H1 (cell line): ENCODE results near the gene APMAP. TPM values are rescaled to one million over a fixed set of nuclear protein-coding genes. Genes with fewer than 3 reads are reported as not detected.

Experiments used
- CTCF ChIA-PET: fragments of 300-600 bp; sonication (Branson Sonifier 250); formaldehyde crosslinking; loops from one replicate; lab custom pipeline; 2021; ENCODE audit not compliant: partially characterized antibody; lab: Charles Lee
- POLR2A ChIA-PET: fragments of 300-600 bp; sonication (Branson Sonifier 250); formaldehyde crosslinking; loops from one replicate; lab custom pipeline; 2021; ENCODE audit warnings: inconsistent platforms; ENCODE audit not compliant: partially characterized antibody; lab: Charles Lee
- DNase-seq, 2 experiments: peaks; one replicate each; pipeline versions ENCODE4 v3.0.0 to v3.0.0-alpha.2; 2010 to 2022; ENCODE audit warnings: low spot score in 2 of 2, low read depth in 1 of 2, mixed read lengths in 1 of 2
- FAIRE-seq: peaks from 2 replicates; lab custom pipeline; 2011; peaks lifted over from hg19 to GRCh38; lab: Jason Lieb, UNC
- H2AFZ ChIP-seq: 2 replicates; pipeline ENCODE4 v1.8.1; 2012; ENCODE audit warnings: low read length, inconsistent platforms
- H2AK5ac ChIP-seq: 2 replicates; pipeline ENCODE4 v1.6.1; 2013; ENCODE audit warnings: low read depth, low read length
- H2BK120ac ChIP-seq: replicated peaks from 2 replicates; pipeline ENCODE3; 2013; ENCODE audit warnings: low read depth, low read length, inconsistent platforms
- H2BK12ac ChIP-seq: 2 replicates; pipeline ENCODE4 v1.6.1; 2013; ENCODE audit warnings: low read depth, low read length
- H2BK15ac ChIP-seq: 2 replicates; pipeline ENCODE4 v1.6.1; 2013; ENCODE audit warnings: low read length
- H2BK20ac ChIP-seq: 2 replicates; pipeline ENCODE4 v1.6.1; 2013; ENCODE audit warnings: low read length
- H2BK5ac ChIP-seq: 2 replicates; pipeline ENCODE4 v1.6.1; 2013; ENCODE audit warnings: low read depth, low read length
- H3K14ac ChIP-seq: 2 replicates; pipeline ENCODE4 v1.6.1; 2013; ENCODE audit warnings: inconsistent platforms; ENCODE audit not compliant: insufficient read length
- H3K18ac ChIP-seq: 2 replicates; pipeline ENCODE4 v1.6.1; 2013; ENCODE audit warnings: low read length; ENCODE audit errors: extremely low read depth
- H3K23ac ChIP-seq: 2 replicates; pipeline ENCODE4 v1.6.1; 2013; ENCODE audit warnings: inconsistent platforms; ENCODE audit not compliant: insufficient read length
- H3K23me2 ChIP-seq: 2 replicates; pipeline ENCODE4 v1.6.1; 2013; ENCODE audit warnings: low read depth, low read length
- H3K27ac ChIP-seq: 2 replicates; pipeline ENCODE4 v1.6.1; 2011; ENCODE audit warnings: low read depth, low read length, inconsistent platforms
- H3K27me3 ChIP-seq, 4 experiments: replicated peaks in 1 of 4; 1 replicate in 1 of 4; 2 replicates in 3 of 4; pipeline versions ENCODE4 v1.6.1 to v1.8.1; 2011 to 2013; ENCODE audit warnings: low read length in 3 of 4, mild to moderate bottlenecking in 3 of 4, inconsistent platforms in 2 of 4, mixed read lengths in 2 of 4, moderate library complexity in 1 of 4; ENCODE audit not compliant: control insufficient read depth in 3 of 4, insufficient read depth in 3 of 4; ENCODE audit errors: extremely low read depth in 1 of 4
- H3K36me3 ChIP-seq, 4 experiments: 2 replicates each; pipeline versions ENCODE4 v1.6.1 to v1.8.1; 2011 to 2013; ENCODE audit warnings: mild to moderate bottlenecking in 4 of 4, low read length in 3 of 4, moderate library complexity in 2 of 4, control low read depth in 1 of 4, inconsistent platforms in 1 of 4; ENCODE audit not compliant: insufficient read depth in 4 of 4, control insufficient read depth in 2 of 4
- H3K4ac ChIP-seq: replicated peaks from 2 replicates; pipeline ENCODE3; 2013; ENCODE audit warnings: low read length, low read depth, mixed read lengths, inconsistent platforms; ENCODE audit not compliant: insufficient read length
- H3K4me1 ChIP-seq, 4 experiments: replicated peaks in 1 of 4; 1 replicate in 1 of 4; 2 replicates in 3 of 4; pipeline versions ENCODE4 v1.6.1 to v1.8.1; 2011 to 2013; ENCODE audit warnings: low read length in 3 of 4, inconsistent platforms in 2 of 4, mixed read lengths in 1 of 4; ENCODE audit not compliant: insufficient read depth in 4 of 4, control insufficient read depth in 3 of 4
- H3K4me2 ChIP-seq, 2 experiments: 2 replicates each; pipeline versions ENCODE4 v1.6.1 to v1.8.1; 2011 to 2013; ENCODE audit warnings: low read depth in 2 of 2, low read length in 2 of 2, control low read depth in 1 of 2, inconsistent platforms in 1 of 2, mild to moderate bottlenecking in 1 of 2; ENCODE audit not compliant: insufficient read depth in 1 of 2
- H3K4me3 ChIP-seq, 4 experiments: fragments of 200-600, 300-600 bp in 1 of 4; sonication (generic), shearing (Covaris generic), sonication (Bioruptor Twin) in 1 of 4; 2 replicates each; pipeline versions ENCODE4 v1.5.1 to v1.8.1; 2011 to 2016; ENCODE audit warnings: low read length in 4 of 4, low read depth in 3 of 4, control low read depth in 2 of 4, inconsistent platforms in 2 of 4, mild to moderate bottlenecking in 2 of 4, mixed read lengths in 1 of 4, moderate library complexity in 1 of 4; ENCODE audit not compliant: insufficient read depth in 2 of 4; ENCODE audit errors: extremely low read depth in 1 of 4
- H3K56ac ChIP-seq: replicated peaks from 2 replicates; pipeline ENCODE3; 2013; ENCODE audit warnings: low read depth, mild to moderate bottlenecking, mixed read lengths, low read length, inconsistent platforms; ENCODE audit not compliant: insufficient read length
- H3K79me1 ChIP-seq: 2 replicates; pipeline ENCODE4 v1.6.1; 2013; ENCODE audit warnings: low read depth, low read length, control low read depth
- H3K79me2 ChIP-seq, 2 experiments: 2 replicates each; pipeline versions ENCODE4 v1.6.1 to v1.8.1; 2012 to 2013; ENCODE audit warnings: low read length in 2 of 2, mild to moderate bottlenecking in 2 of 2, inconsistent platforms in 1 of 2; ENCODE audit not compliant: insufficient read depth in 2 of 2, control insufficient read depth in 1 of 2
- H3K9ac ChIP-seq, 4 experiments: replicated peaks in 1 of 4; 1 replicate in 1 of 4; 2 replicates in 3 of 4; pipeline versions ENCODE4 v1.6.1 to v1.8.1; 2011 to 2013; ENCODE audit warnings: low read depth in 3 of 4, low read length in 3 of 4, control low read depth in 2 of 4, mild to moderate bottlenecking in 2 of 4, moderate library complexity in 2 of 4, inconsistent platforms in 1 of 4; ENCODE audit errors: extremely low read depth in 1 of 4
- H3K9me3 ChIP-seq, 2 experiments: 2 replicates each; pipeline versions ENCODE4 v1.6.1 to v1.8.1; 2012 to 2013; ENCODE audit warnings: mild to moderate bottlenecking in 2 of 2, moderate library complexity in 2 of 2, control low read depth in 1 of 2, inconsistent platforms in 1 of 2, low read depth in 1 of 2, low read length in 1 of 2, mixed read lengths in 1 of 2; ENCODE audit not compliant: insufficient read depth in 2 of 2
- H4K20me1 ChIP-seq, 2 experiments: replicated peaks in 1 of 2; 2 replicates each; pipeline versions ENCODE3 to v1.8.1; 2011 to 2013; ENCODE audit warnings: inconsistent platforms in 2 of 2, low read length in 2 of 2, mild to moderate bottlenecking in 1 of 2; ENCODE audit not compliant: insufficient read depth in 2 of 2, control insufficient read depth in 1 of 2
- H4K5ac ChIP-seq: 2 replicates; pipeline ENCODE4 v1.6.1; 2013; ENCODE audit warnings: low read length, low read depth, mixed read lengths, inconsistent platforms; ENCODE audit not compliant: insufficient read length
- H4K8ac ChIP-seq: 2 replicates; pipeline ENCODE4 v1.8.0; 2013; ENCODE audit warnings: mild to moderate bottlenecking, moderate library complexity, low read length, inconsistent platforms; ENCODE audit not compliant: insufficient read depth; ENCODE audit errors: extremely low read depth
- H4K91ac ChIP-seq: replicated peaks from 2 replicates; pipeline ENCODE3; 2013; ENCODE audit warnings: low read length, mixed read lengths, inconsistent platforms; ENCODE audit not compliant: insufficient read length
- ATF2 ChIP-seq: IDR thresholded peaks from 2 replicates; pipeline ENCODE4 v1.6.1; 2012; ENCODE audit warnings: low read length, inconsistent platforms
- ATF3 ChIP-seq: IDR thresholded peaks from 2 replicates; pipeline ENCODE4 v1.6.1; 2011; ENCODE audit warnings: low read depth, mild to moderate bottlenecking, low read length; ENCODE audit not compliant: insufficient read depth
- JUND ChIP-seq: IDR thresholded peaks from 2 replicates; pipeline ENCODE4 v1.6.1; 2011; ENCODE audit warnings: mild to moderate bottlenecking, improper control_type of control experiment, low read length
- MAX ChIP-seq: IDR thresholded peaks from 2 replicates; pipeline ENCODE4 v1.6.1; 2012; ENCODE audit warnings: inconsistent platforms
- NANOG ChIP-seq: IDR thresholded peaks from 2 replicates; pipeline ENCODE4 v1.6.1; 2011; ENCODE audit warnings: low read length, low read depth, mild to moderate bottlenecking, inconsistent platforms; ENCODE audit not compliant: insufficient read depth, poor library complexity, severe bottlenecking
- SUZ12 ChIP-seq: fragments of 200-600 bp; sonication (generic); IDR thresholded peaks from 2 replicates; pipeline ENCODE4 v1.6.1; 2012; ENCODE audit warnings: mild to moderate bottlenecking, inconsistent platforms, low read length, moderate library complexity, mixed read lengths
- TEAD4 ChIP-seq: IDR thresholded peaks from 2 replicates; pipeline ENCODE4 v1.6.1; 2012; ENCODE audit warnings: low read depth, low read length, inconsistent platforms, mixed read lengths
- WGBS, 2 experiments: shearing (Covaris generic) in 1 of 2; methylation state at CpG; one replicate each; pipeline versions ENCODE4 v1.1.6 to v1.1.7; 2013 to 2015; ENCODE audit warnings: low lambda C conversion rate in 2 of 2, mixed read lengths in 2 of 2, inconsistent platforms in 1 of 2, low coverage in 1 of 2, missing lambda C conversion rate in 1 of 2; ENCODE audit not compliant: insufficient replicate concordance in 2 of 2, insufficient coverage in 1 of 2, insufficient read length in 1 of 2; ENCODE audit errors: extremely low coverage in 1 of 2, missing lambda C conversion rate in 1 of 2; 5-methylcytosine and 5-hydroxymethylcytosine counted together
- polyA plus RNA-seq, 7 experiments: library from polyadenylated mRNA; depleted of rRNA in 3 of 7; stranded (reverse) in 5 of 7; unstranded in 2 of 7; fragments of >200 nt in 5 of 7; fragments of 200-250 nt in 2 of 7; gene quantifications; 1 replicate in 5 of 7; 2 replicates in 1 of 7; 4 replicates in 1 of 7; pipeline versions ENCODE4 v1.2.1 to v1.2.3, GENCODE V29; 2011 to 2013; ENCODE audit warnings: missing spikeins in 2 of 7, mixed read lengths in 2 of 7
- total RNA-seq: library from RNA; stranded (reverse); fragmentation: NEBNext Ultra II Directional; extraction: Animal tissue kit (Norgen Biotek cat#: 25700); gene quantifications from 2 replicates; pipeline ENCODE4 v1.2.1, GENCODE V29; 2021

Gene APMAP
- total and polyA plus RNA-seq, 2 of the 8 experiments (the other 6 are each of a cell fraction or from before 2014, with no cell fraction given), result 31.3 to 66.0 TPM

- H3K79me1 ChIP-seq, result no peaks in the 10 kb centered on the region
- no peak overlapping the region for H2AK5ac ChIP-seq
- no peak overlapping the region for H3K4ac ChIP-seq
- 95% methylated on average over 20 of the region's 22 CpGs; no CpG with 5 or more reads in 1 of the 2 experiments for WGBS, 2 experiments
- peaks cover 0 to 2% of the 10 kb centered on the region in 2 experiments for H4K20me1 ChIP-seq
- peaks cover 0 to 2% (median 0%) of the 10 kb centered on the region in 4 experiments; a peak in 1 of 7 replicates for H3K4me1 ChIP-seq
- H3K18ac ChIP-seq, result no peak overlapping the region
- H2AFZ ChIP-seq, result no peak overlapping the region
- H3K56ac ChIP-seq, result no peak overlapping the region
- H4K91ac ChIP-seq, result no peak overlapping the region
- H3K27ac ChIP-seq, result no peak overlapping the region
- no peak for FAIRE-seq
- peak in 1 of 2 experiments; percentile 26 for DNase-seq
- no peak overlapping the region for H2BK20ac ChIP-seq
- no peak overlapping the region for H3K4me3 ChIP-seq
- no peaks in the 10 kb centered on the region for H3K23me2 ChIP-seq
- no peak overlapping the region for H3K23ac ChIP-seq
- no peaks in the 10 kb centered on the region for H3K27me3 ChIP-seq
- TF ChIP-seq TEAD4 (no peak), ATF3 (no peak), SUZ12 (no peak), JUND (no peak), MAX (no peak), ATF2 (no peak), NANOG (no peak)
- TF ChIP-seq, all 59 proteins: peak for 0
- Histone ChIP-seq H2BK5ac (no peak overlapping the region; the same call in 1 of the 2 replicates), H3K14ac (no peak overlapping the region), H3K9me3 (no peaks in the 10 kb centered on the region), H3K36me3 (peaks cover 0 to 2% (median 0%) of the 10 kb centered on the region in 4 experiments; a peak in 1 of 8 replicates), H2BK120ac (no peak overlapping the region), H3K9ac (no peak overlapping the region), H2BK12ac (no peak overlapping the region), H3K79me2 (no peaks in the 10 kb centered on the region), H3K4me2 (no peak overlapping the region), H2BK15ac (no peak overlapping the region), H4K8ac (no peak overlapping the region; the same call in 1 of the 2 replicates), H4K5ac (no peak overlapping the region)
- ChIA-PET CTCF (interaction anchor here (1.1 kb wide), 2 partner anchors 220 to 1018 kb away, joined by 3 to 6 read pairs; no protein-coding TSS in a partner anchor), POLR2A (no interaction called here)
These were observed 36.3 kb downstream of the APMAP start for GRCh38 chr20:24956001-24956841.
